Measurements from ENCODE around the gene SNRNP48.

The SNRNP48 gene

DNA sequence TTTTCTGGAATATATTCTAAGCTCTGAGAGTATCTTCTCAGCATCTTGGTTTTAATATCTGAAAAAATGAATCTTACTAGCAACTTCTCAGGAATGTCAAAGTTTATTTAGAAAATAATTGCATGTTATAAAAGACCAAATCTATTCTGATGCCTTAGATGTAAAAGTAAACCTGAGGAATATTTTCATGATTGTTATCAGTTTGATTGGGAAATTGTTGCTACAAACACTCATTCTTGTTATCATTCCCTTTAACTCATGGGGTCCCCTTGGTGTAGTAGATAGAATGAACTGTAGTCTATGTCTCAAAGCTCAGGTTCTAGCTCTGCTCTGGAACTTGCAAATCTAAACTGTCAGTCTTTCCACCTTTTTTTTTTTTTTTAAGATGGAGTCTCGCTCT lies 50.0 kb downstream of the SNRNP48 start:
- DNase-seq: no peak
- no peaks in the 10 kb centered on the region for H3K27me3 ChIP-seq (replicated peaks; ENCODE audit: control insufficient read depth, insufficient read depth, low read length, poor library complexity, severe bottlenecking)
- no peaks in the 10 kb centered on the region for H3K9me3 ChIP-seq (ENCODE audit: control insufficient read depth, low read length)
- no peaks in the 10 kb centered on the region for H3K4me1 ChIP-seq (ENCODE audit: control insufficient read depth, insufficient read depth, low read length, poor library complexity, severe bottlenecking)
- no peak overlapping the region for H3K4me3 ChIP-seq (ENCODE audit: insufficient read depth, low read depth, low read length, poor library complexity, severe bottlenecking)
- H3K36me3 ChIP-seq (ENCODE audit: control insufficient read depth, insufficient read depth, low read length): no peaks in the 10 kb centered on the region
- H3K27ac ChIP-seq (ENCODE audit: insufficient read depth, low read length, poor library complexity, severe bottlenecking): no peak overlapping the region

- no peaks in the 10 kb centered on the region for H3K9me3 ChIP-seq (ENCODE audit: control insufficient read depth, low read length)
- no peaks in the 10 kb centered on the region for H3K36me3 ChIP-seq (ENCODE audit: control insufficient read depth, insufficient read depth, low read length)
- no peaks in the 10 kb centered on the region for H3K27me3 ChIP-seq (replicated peaks; ENCODE audit: control insufficient read depth, insufficient read depth, low read length, poor library complexity, severe bottlenecking)
- no peak overlapping the region for H3K4me3 ChIP-seq (ENCODE audit: insufficient read depth, low read depth, low read length, poor library complexity, severe bottlenecking)
- no peaks in the 10 kb centered on the region for H3K4me1 ChIP-seq (ENCODE audit: control insufficient read depth, insufficient read depth, low read length, poor library complexity, severe bottlenecking)
- DNase-seq: no peak
- no peak overlapping the region for H3K27ac ChIP-seq (ENCODE audit: insufficient read depth, low read length, poor library complexity, severe bottlenecking)
These were observed 50.9 kb downstream of the SNRNP48 start for GRCh38 chr6:7640607-7641577.

DNA sequence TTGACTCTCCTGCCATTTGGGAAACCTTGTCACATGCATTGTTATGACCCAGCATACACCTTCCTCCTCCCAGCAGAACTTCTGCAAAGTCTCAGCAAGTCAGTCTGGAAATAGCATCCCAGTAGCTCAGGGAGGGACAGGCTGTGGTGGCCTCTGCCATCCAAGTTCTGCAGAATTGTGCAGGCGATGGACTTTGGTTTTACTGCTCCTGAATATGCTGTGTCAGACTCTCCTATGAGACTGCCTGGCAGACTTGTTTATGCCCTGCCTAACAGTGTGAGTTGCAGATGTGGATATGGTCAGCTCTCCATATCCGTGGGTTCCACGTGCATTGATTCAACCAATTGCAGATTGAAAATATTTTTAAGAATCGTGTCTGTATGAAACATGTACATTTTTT lies 52.8 kb downstream of the SNRNP48 start:
- no peak for DNase-seq
- Histone ChIP-seq H3K9me3 (ENCODE audit: control insufficient read depth, low read length) (no peaks in the 10 kb centered on the region), H3K4me1 (ENCODE audit: control insufficient read depth, insufficient read depth, low read length, poor library complexity, severe bottlenecking) (no peaks in the 10 kb centered on the region)

GRCh38 chr6:7644417-7644816 lies 54.4 kb downstream of the SNRNP48 start:
- Histone ChIP-seq H3K4me1 (ENCODE audit: control insufficient read depth, insufficient read depth, low read length, poor library complexity, severe bottlenecking) (no peaks in the 10 kb centered on the region), H3K36me3 (ENCODE audit: control insufficient read depth, insufficient read depth, low read length) (no peaks in the 10 kb centered on the region), H3K4me3 (ENCODE audit: insufficient read depth, low read depth, low read length, poor library complexity, severe bottlenecking) (no peak overlapping the region), H3K27me3 (replicated peaks; ENCODE audit: control insufficient read depth, insufficient read depth, low read length, poor library complexity, severe bottlenecking) (no peaks in the 10 kb centered on the region), H3K27ac (ENCODE audit: insufficient read depth, low read length, poor library complexity, severe bottlenecking) (no peak overlapping the region), H3K9me3 (ENCODE audit: control insufficient read depth, low read length) (no peaks in the 10 kb centered on the region)
- no peak for DNase-seq

More for the DNA sequence above, 52.8 kb downstream of the SNRNP48 start:
- no peak overlapping the region for H3K4me3 ChIP-seq (ENCODE audit: insufficient read depth, low read depth, low read length, poor library complexity, severe bottlenecking)
- H3K36me3 ChIP-seq (ENCODE audit: control insufficient read depth, insufficient read depth, low read length): no peaks in the 10 kb centered on the region
- no peak overlapping the region for H3K27ac ChIP-seq (ENCODE audit: insufficient read depth, low read length, poor library complexity, severe bottlenecking)
- no peaks in the 10 kb centered on the region for H3K27me3 ChIP-seq (replicated peaks; ENCODE audit: control insufficient read depth, insufficient read depth, low read length, poor library complexity, severe bottlenecking)

- Histone ChIP-seq H3K27me3 (replicated peaks; ENCODE audit: control insufficient read depth, insufficient read depth, low read length, poor library complexity, severe bottlenecking) (no peaks in the 10 kb centered on the region), H3K27ac (ENCODE audit: insufficient read depth, low read length, poor library complexity, severe bottlenecking) (no peak overlapping the region), H3K36me3 (ENCODE audit: control insufficient read depth, insufficient read depth, low read length) (no peaks in the 10 kb centered on the region), H3K9me3 (ENCODE audit: control insufficient read depth, low read length) (no peaks in the 10 kb centered on the region), H3K4me1 (ENCODE audit: control insufficient read depth, insufficient read depth, low read length, poor library complexity, severe bottlenecking) (no peaks in the 10 kb centered on the region), H3K4me3 (ENCODE audit: insufficient read depth, low read depth, low read length, poor library complexity, severe bottlenecking) (no peak overlapping the region)
- no peak for DNase-seq
These were observed 56.4 kb downstream of the SNRNP48 start for GRCh38 chr6:7646394-7646793.

GRCh38 chr6:7647504-7647903 lies 57.5 kb downstream of the SNRNP48 start:
- DNase-seq: no peak
- H3K27ac ChIP-seq (ENCODE audit: insufficient read depth, low read length, poor library complexity, severe bottlenecking): no peak overlapping the region

DNA sequence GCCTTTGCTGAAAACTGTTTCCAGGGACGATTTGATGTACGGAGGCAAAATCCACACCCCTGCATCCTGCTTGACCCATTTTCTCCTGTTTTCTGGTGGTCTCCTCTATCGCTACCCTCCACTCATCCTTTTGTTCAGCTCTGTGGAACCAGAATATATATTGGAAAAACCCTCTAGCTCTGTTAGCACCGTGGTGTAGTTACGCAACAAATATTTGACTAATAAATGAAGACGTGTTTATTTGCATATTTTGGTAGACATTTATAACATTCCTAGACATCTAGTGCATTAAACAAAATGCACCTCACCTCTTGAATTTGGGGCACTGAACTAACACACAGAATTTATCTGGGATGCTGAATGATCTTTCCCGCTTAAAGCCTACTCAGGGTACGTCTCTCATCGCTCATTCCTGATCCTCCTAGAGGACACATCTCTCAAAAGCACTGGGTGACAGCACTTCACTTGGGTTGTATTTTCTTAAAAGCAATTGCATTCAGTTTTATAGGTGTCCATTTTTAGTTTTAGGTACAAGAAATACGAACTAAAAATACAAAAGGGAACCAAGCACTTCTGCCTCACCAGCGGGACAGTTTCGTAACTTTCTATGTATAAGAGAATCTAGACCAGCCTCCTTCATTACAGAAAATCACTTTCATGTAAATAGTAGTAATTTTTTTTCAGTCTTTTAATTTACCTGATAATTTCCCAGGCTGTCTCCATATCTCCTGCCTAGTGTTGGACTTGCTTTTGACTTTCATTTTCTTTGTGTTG lies 59.2 kb downstream of the SNRNP48 start:
- no peak for DNase-seq
- no peaks in the 10 kb centered on the region for H3K9me3 ChIP-seq (ENCODE audit: control insufficient read depth, low read length)
- H3K27me3 ChIP-seq (replicated peaks; ENCODE audit: control insufficient read depth, insufficient read depth, low read length, poor library complexity, severe bottlenecking): no peaks in the 10 kb centered on the region
- no peak overlapping the region for H3K4me3 ChIP-seq (ENCODE audit: insufficient read depth, low read depth, low read length, poor library complexity, severe bottlenecking)
- H3K4me1 ChIP-seq (ENCODE audit: control insufficient read depth, insufficient read depth, low read length, poor library complexity, severe bottlenecking): no peaks in the 10 kb centered on the region
- H3K36me3 ChIP-seq (ENCODE audit: control insufficient read depth, insufficient read depth, low read length): no peaks in the 10 kb centered on the region
- H3K27ac ChIP-seq (ENCODE audit: insufficient read depth, low read length, poor library complexity, severe bottlenecking): no peak overlapping the region

More at GRCh38 chr6:7647504-7647903, 57.5 kb downstream of the SNRNP48 start:
- Histone ChIP-seq H3K36me3 (ENCODE audit: control insufficient read depth, insufficient read depth, low read length) (no peaks in the 10 kb centered on the region), H3K27me3 (replicated peaks; ENCODE audit: control insufficient read depth, insufficient read depth, low read length, poor library complexity, severe bottlenecking) (no peaks in the 10 kb centered on the region), H3K4me3 (ENCODE audit: insufficient read depth, low read depth, low read length, poor library complexity, severe bottlenecking) (no peak overlapping the region), H3K9me3 (ENCODE audit: control insufficient read depth, low read length) (no peaks in the 10 kb centered on the region), H3K4me1 (ENCODE audit: control insufficient read depth, insufficient read depth, low read length, poor library complexity, severe bottlenecking) (no peaks in the 10 kb centered on the region)

DNA sequence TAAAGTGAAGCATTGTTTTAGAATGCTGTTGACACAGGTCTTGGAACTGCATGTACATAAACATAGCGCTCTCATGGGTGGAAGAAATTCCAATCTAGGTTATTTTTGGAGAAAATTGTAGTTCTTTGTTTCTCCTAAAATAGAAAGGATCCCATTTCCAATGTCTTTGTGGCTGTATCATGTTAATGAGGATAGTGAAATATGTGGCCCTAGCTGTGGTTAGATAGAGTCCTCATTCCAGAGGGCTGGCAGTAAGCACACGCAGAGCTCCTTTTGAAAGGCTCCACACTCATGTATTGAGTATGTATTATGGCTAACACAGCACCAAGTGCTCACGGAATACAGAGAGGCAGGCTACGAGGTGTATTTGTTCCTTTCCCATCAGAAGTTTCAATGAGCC lies 60.9 kb downstream of the SNRNP48 start:
- Histone ChIP-seq H3K36me3 (ENCODE audit: control insufficient read depth, insufficient read depth, low read length) (no peaks in the 10 kb centered on the region), H3K27ac (ENCODE audit: insufficient read depth, low read length, poor library complexity, severe bottlenecking) (no peak overlapping the region), H3K4me3 (ENCODE audit: insufficient read depth, low read depth, low read length, poor library complexity, severe bottlenecking) (no peak overlapping the region), H3K9me3 (ENCODE audit: control insufficient read depth, low read length) (no peaks in the 10 kb centered on the region), H3K27me3 (replicated peaks; ENCODE audit: control insufficient read depth, insufficient read depth, low read length, poor library complexity, severe bottlenecking) (no peaks in the 10 kb centered on the region), H3K4me1 (ENCODE audit: control insufficient read depth, insufficient read depth, low read length, poor library complexity, severe bottlenecking) (no peaks in the 10 kb centered on the region)
- DNase-seq: no peak

- H3K4me1 ChIP-seq (ENCODE audit: control insufficient read depth, insufficient read depth, low read length, poor library complexity, severe bottlenecking): no peaks in the 10 kb centered on the region
- no peaks in the 10 kb centered on the region for H3K9me3 ChIP-seq (ENCODE audit: control insufficient read depth, low read length)
- no peak for DNase-seq
- no peaks in the 10 kb centered on the region for H3K36me3 ChIP-seq (ENCODE audit: control insufficient read depth, insufficient read depth, low read length)
- no peak overlapping the region for H3K4me3 ChIP-seq (ENCODE audit: insufficient read depth, low read depth, low read length, poor library complexity, severe bottlenecking)
- no peak overlapping the region for H3K27ac ChIP-seq (ENCODE audit: insufficient read depth, low read length, poor library complexity, severe bottlenecking)
- no peaks in the 10 kb centered on the region for H3K27me3 ChIP-seq (replicated peaks; ENCODE audit: control insufficient read depth, insufficient read depth, low read length, poor library complexity, severe bottlenecking)
These were observed 63.0 kb downstream of the SNRNP48 start for GRCh38 chr6:7652957-7653356.

DNA sequence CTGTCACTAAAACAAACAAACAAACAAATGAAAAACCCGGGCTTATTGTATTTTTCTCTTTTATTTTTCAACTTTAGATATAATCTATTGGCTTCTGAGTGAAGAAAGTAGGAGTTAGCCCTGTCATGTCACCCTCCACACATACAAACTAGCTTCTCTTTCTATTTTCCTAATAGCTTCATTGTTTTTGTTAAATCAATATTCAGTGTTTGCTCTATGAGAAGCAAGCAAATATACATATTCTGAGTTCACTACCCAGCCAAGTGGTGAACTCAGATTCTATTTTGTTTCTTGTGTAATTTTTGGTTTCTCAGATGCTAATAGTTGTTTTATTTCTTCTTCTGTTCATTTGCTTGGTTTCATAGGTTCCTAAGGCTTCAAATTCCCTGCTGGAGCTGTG lies 66.4 kb downstream of the SNRNP48 start:
- Histone ChIP-seq H3K27me3 (replicated peaks; ENCODE audit: control insufficient read depth, insufficient read depth, low read length, poor library complexity, severe bottlenecking) (no peaks in the 10 kb centered on the region), H3K27ac (ENCODE audit: insufficient read depth, low read length, poor library complexity, severe bottlenecking) (no peak overlapping the region), H3K9me3 (ENCODE audit: control insufficient read depth, low read length) (no peaks in the 10 kb centered on the region), H3K4me1 (ENCODE audit: control insufficient read depth, insufficient read depth, low read length, poor library complexity, severe bottlenecking) (no peaks in the 10 kb centered on the region), H3K36me3 (ENCODE audit: control insufficient read depth, insufficient read depth, low read length) (no peaks in the 10 kb centered on the region), H3K4me3 (ENCODE audit: insufficient read depth, low read depth, low read length, poor library complexity, severe bottlenecking) (no peak overlapping the region)
- DNase-seq: no peak
